Right lobe of liver (tissue), 6 donors: ENCODE measurements around the gene RARG. TPM values are rescaled to one million over a fixed set of nuclear protein-coding genes. Genes with fewer than 3 reads are reported as not detected.

ENCODE experiments used
- ATAC-seq, 4 donors: fragments of 200-7000 bp; cut with Tn5 transposase; one replicate each; pipeline ENCODE4 v1.9.1; 2020; ENCODE audit warnings: mild to moderate bottlenecking in 4 of 4, moderate library complexity in 4 of 4
- DNase-seq, 3 donors: peaks; one replicate each; pipeline ENCODE4 v3.0.0-alpha.2; 2020
- H3K27ac ChIP-seq, 3 donors: fragments of 200-600 bp; one replicate each; pipeline ENCODE4 v1.8.0; 2022
- H3K27me3 ChIP-seq, 2 donors: fragments of 200-600 bp; one replicate each; pipeline ENCODE4 v1.8.0; 2022
- H3K36me3 ChIP-seq, 4 donors: fragments of 200-600 bp; sonication (generic) in 1 of 4; one replicate each; pipeline versions ENCODE4 v1.5.1 to v1.8.0; 2017 to 2022; ENCODE audit warnings: control low read depth in 1 of 4
- H3K4me1 ChIP-seq, 4 donors: fragments of 200-600 bp; sonication (generic) in 1 of 4; one replicate each; pipeline versions ENCODE4 v1.5.1 to v1.8.0; 2017 to 2022; ENCODE audit warnings: control low read depth in 1 of 4
- H3K4me3 ChIP-seq, 3 donors: fragments of 200-600 bp; one replicate each; pipeline ENCODE4 v1.8.0; 2022
- H3K9me3 ChIP-seq, 4 donors: fragments of 200-600 bp; sonication (generic) in 1 of 4; one replicate each; pipeline versions ENCODE4 v1.5.1 to v1.8.0; 2017 to 2022; ENCODE audit warnings: control low read depth in 1 of 4
- POLR2A ChIP-seq: fragments of 450-650 bp; IDR thresholded peaks from one replicate; pipeline ENCODE4 v1.6.1; 2017; ENCODE audit warnings: antibody characterized with exemption, mild to moderate bottlenecking
- WGBS: methylation state at CpG from one replicate; pipeline ENCODE4 v1.1.6; 2018; ENCODE audit warnings: low coverage, low lambda C conversion rate; ENCODE audit not compliant: insufficient coverage; ENCODE audit errors: missing lambda C conversion rate; 5-methylcytosine and 5-hydroxymethylcytosine counted together
- intact Hi-C, 2 donors: fragments of 100-400 bp; cut with DNase I; formaldehyde crosslinking; loops; one replicate each; pipeline versions ENCODE4 v1.11.2 to v1.14.1; 2022
- total RNA-seq, 6 experiments: library from RNA; depleted of rRNA in 2 of 6; stranded (reverse); fragments of >200 nt in 2 of 6; fragmentation: NEBNext Ultra II Directional in 3 of 6; extraction: Animal tissue kit (Norgen Biotek cat#: 25700) in 3 of 6; gene quantifications; one replicate each; pipeline versions ENCODE4 v1.1.0 to v1.2.4, GENCODE V29; 2016 to 2023
- TF ChIP-seq, protein P1 (sequence below), 4 donors: fragments of 200-600 bp in 3 of 4; fragments of 450-650 bp in 1 of 4; IDR thresholded peaks; one replicate each; pipeline versions ENCODE4 v1.5.1 to v1.8.0; 2016 to 2022; ENCODE audit warnings: antibody characterized with exemption in 4 of 4, mild to moderate bottlenecking in 2 of 4
- donor health status: DM: no; HTN: yes; CAD: no.
- donor health status: DM: no; HTN: no; CAD: no.
- donor health status: DM: no; HTN: no; CAD: no.
- donor health status: DM: no; HTN: yes; CAD: no.
- donor health status: DM: no; HTN: yes; CAD: no.

The RARG gene
- total RNA-seq, 6 experiments from 2014 or later, result 1.9 to 2.4 (median 2.1) TPM

DNA sequence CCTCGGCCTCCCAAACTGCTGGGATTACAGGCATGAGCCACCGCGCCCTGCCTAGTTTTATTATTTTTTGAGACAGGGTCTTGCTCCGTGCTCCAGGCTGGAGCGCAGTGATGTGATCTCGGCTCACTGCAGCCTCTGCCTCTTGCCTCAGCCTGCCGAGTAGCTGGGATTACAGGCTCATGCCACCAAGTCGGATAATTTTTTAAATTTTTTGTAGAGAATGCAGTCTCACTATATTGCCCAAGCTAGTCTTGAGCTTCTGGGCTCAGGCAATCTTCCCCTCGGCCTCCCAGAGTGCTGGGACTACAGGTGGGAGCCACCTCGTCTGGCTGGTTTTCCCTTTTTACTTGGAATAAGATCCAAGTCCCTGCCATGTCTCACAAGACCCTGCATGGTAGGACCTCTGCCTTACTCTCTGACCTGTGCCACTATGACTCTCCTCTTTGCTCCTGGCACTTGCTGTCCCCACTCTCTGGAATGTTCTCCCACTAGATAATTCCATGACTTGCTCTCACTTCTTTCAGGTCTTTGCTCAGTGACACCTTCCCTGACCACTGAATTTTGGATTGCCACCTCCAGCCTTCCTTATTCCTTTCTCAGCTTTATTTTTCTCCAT lies 7.7 kb upstream of the RARG start:
- TF ChIP-seq, protein P1, sequence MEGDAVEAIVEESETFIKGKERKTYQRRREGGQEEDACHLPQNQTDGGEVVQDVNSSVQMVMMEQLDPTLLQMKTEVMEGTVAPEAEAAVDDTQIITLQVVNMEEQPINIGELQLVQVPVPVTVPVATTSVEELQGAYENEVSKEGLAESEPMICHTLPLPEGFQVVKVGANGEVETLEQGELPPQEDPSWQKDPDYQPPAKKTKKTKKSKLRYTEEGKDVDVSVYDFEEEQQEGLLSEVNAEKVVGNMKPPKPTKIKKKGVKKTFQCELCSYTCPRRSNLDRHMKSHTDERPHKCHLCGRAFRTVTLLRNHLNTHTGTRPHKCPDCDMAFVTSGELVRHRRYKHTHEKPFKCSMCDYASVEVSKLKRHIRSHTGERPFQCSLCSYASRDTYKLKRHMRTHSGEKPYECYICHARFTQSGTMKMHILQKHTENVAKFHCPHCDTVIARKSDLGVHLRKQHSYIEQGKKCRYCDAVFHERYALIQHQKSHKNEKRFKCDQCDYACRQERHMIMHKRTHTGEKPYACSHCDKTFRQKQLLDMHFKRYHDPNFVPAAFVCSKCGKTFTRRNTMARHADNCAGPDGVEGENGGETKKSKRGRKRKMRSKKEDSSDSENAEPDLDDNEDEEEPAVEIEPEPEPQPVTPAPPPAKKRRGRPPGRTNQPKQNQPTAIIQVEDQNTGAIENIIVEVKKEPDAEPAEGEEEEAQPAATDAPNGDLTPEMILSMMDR (IDR thresholded peaks at IDR 0.05), result no peak
- no peak for TF ChIP-seq POLR2A
- 80% methylated on average over 1 of the region's 10 CpGs for WGBS
- no peak overlapping the region for H3K4me3 ChIP-seq
- no peaks in the 10 kb centered on the region for H3K27me3 ChIP-seq
- intact Hi-C loops, result no loop called here
- H3K27ac ChIP-seq, result no peak overlapping the region
- no peaks in the 10 kb centered on the region for H3K9me3 ChIP-seq
- H3K36me3 ChIP-seq, result no peaks in the 10 kb centered on the region
- ATAC-seq (no peak), DNase-seq (no peak)
- H3K4me1 ChIP-seq, result no peaks in the 10 kb centered on the region

DNA sequence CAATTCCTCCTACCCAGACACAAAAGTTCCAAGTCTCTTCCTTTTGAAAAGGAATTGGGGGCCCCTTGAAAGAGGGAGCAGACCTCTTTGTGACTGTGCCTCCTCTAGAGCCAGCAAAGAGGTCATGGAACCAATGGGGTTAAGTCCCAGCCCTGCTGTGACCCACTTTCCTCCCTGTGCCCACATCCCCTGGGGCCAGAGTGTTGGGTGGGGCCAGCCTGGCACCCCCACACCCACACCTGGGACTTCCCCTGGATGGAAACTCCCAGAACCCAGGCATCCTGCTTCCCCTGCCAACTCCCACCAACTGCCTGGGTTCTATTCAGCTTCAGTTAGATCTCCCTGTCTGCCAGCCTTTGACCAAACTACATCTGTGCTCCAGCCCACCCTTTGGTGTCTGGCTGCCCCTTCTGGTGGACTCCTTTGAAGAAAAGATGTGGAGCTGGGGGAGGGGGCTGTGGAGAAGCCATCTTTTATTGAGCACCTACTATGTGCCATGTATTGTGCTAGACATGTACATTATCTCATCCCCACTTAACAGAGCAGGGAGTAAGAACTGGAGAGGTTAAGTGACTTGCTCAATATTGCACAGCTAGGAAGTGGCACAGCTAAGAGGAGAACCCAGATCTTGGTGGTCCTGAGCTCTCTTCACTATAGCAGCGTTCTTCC lies 4.6 kb upstream of the RARG start:
- no peak overlapping the region for H3K27ac ChIP-seq
- DNase-seq (peak in 1 of 3 donors; percentile 37), ATAC-seq (no peak)
- no peak overlapping the region for H3K4me3 ChIP-seq
- no peak for TF ChIP-seq POLR2A
- TF ChIP-seq, protein P1 (IDR thresholded peaks at IDR 0.05), result no peak
- WGBS, result 67% methylated on average over 1 of the region's 1 CpG
- intact Hi-C loops, result no loop called here
- no peaks in the 10 kb centered on the region for H3K36me3 ChIP-seq
- H3K27me3 ChIP-seq, result no peaks in the 10 kb centered on the region
- H3K9me3 ChIP-seq, result no peaks in the 10 kb centered on the region
- peaks cover 0 to 4% (median 0%) of the 10 kb centered on the region in 4 donors for H3K4me1 ChIP-seq

DNA sequence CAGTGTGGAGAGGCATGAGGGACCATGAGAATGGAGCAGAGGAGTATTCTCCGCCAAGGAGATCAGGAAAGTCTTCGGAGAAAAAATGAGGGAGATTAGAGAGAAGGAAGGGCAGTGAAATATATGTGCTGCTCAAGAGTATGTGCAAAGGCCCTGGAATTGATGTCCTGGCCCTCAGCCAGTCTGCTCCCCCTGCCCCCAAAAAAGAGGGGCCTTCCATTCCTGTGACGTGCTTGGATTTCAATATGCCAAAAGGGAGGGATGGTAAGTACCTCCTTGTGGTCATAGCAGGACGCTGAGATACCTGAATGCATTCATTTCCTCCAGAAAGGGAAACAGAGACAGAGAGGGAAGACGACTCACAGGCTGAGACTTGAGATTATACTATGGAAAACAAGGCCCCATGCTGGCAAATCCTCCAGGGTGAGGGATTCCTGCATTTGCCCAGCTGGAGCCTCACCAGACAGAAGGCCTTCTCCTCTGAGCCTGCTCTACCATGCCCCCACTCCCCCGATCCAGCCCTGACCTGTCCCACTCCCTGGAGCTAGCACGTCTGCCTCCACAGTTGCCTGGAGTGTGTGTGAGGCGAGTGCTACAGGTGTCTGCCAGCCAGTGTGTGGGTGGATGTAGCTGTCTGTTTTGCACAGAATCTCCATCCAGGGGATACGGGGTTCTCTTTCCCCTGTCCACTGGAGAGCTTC lies 3.9 kb upstream of the RARG start:
- DNase-seq (peak in 1 of 3 donors; percentile 32), ATAC-seq (no peak)
- Histone ChIP-seq H3K27me3 (no peaks in the 10 kb centered on the region), H3K4me1 (peaks cover 0 to 4% (median 0%) of the 10 kb centered on the region in 4 donors), H3K27ac (no peak overlapping the region), H3K4me3 (no peak overlapping the region), H3K9me3 (no peaks in the 10 kb centered on the region), H3K36me3 (no peaks in the 10 kb centered on the region)
- TF ChIP-seq, protein P1 (IDR thresholded peaks at IDR 0.05), result no peak
- TF ChIP-seq POLR2A, result no peak
- 60% methylated on average over 3 of the region's 9 CpGs for WGBS
- intact Hi-C loops, result no loop called here

DNA sequence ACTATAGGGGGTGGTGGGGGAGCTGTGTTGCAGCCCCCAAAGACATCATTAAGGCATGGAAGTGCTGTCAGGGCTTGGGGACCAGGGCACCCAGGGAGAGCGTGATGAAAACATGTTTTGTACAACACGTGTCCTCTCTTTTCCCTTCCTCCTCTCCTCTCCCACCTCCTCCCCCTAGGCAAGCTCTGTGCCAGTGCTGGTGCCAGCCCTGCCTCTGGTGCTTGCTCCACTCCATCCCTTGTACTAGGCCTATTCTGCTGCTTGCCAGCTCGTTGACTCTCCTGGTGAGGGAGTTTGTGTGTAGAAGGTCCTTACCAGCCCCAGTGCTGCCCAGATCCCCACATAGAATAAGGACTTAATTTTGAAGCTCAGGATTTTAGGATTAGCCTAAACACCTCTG lies 3.2 kb upstream of the RARG start:
- intact Hi-C loops, result no loop called here
- H3K4me1 ChIP-seq, result peaks cover 0 to 4% (median 0%) of the 10 kb centered on the region in 4 donors
- no peaks in the 10 kb centered on the region for H3K9me3 ChIP-seq
- H3K4me3 ChIP-seq, result no peak overlapping the region
- H3K27me3 ChIP-seq, result no peaks in the 10 kb centered on the region
- 48% methylated on average over 3 of the region's 3 CpGs for WGBS
- no peaks in the 10 kb centered on the region for H3K36me3 ChIP-seq
- ATAC-seq (no peak), DNase-seq (peak in 1 of 3 donors; percentile 31)
- no peak overlapping the region for H3K27ac ChIP-seq
- TF ChIP-seq POLR2A, result no peak
- TF ChIP-seq, protein P1 (IDR thresholded peaks at IDR 0.05), result no peak
